ENCODE data around the gene ADAT1.

The ADAT1 gene

GRCh38 chr16:75578212-75578611 lies 44.9 kb downstream of the ADAT1 start:
- TF ChIP-seq CTCF (IDR thresholded peaks at IDR 0.05; ENCODE audit: low read length, missing control alignments): no peak
- H3K4me3 ChIP-seq (replicated peaks; ENCODE audit: low read depth, low read length): no peak overlapping the region
- no peak for DNase-seq (ENCODE audit: low read depth)

DNA sequence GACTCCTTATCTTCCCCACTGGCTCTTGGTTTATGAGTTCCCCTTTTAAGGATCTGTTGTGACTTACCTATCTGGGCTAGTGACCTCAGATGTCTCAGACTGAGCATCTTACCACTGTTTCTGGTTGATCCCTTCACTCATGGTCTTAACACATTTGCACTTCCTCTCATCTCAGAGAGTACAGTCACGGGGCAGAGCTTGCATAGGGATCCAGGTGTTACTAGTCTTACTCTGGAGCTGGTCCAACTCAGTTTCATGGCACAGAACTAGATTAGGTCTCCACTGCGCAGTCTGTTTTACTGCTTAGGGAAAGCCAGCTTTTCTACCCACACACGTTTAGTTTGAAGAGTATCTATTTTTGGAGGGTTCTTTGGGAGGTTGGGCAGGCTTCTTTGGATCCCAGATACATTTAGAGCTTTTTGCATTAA lies 46.7 kb downstream of the ADAT1 start:
- H3K4me3 ChIP-seq (replicated peaks; ENCODE audit: low read depth, low read length): no peak overlapping the region
- DNase-seq (ENCODE audit: low read depth): no peak
- TF ChIP-seq CTCF (IDR thresholded peaks at IDR 0.05; ENCODE audit: low read length, missing control alignments): no peak

DNA sequence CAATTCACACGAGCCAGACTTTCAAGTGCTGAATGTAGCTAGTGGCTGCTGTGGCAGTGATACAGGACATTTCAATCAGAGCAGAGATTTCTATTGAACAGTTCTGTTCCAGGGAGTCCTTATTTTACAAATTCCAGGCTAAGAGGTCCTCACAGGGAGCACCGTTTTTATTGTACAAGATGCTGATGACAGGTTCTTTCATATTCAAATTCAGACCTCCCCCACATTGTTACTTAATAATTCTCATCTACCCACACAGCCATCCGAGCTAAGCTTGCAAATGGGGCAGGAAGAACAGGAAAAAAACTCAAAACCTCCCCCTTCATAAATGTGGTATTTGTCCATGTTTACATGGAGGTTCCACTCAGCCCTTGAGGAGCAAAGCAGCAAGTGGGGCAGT lies 47.1 kb downstream of the ADAT1 start:
- DNase-seq (ENCODE audit: low read depth): no peak
- TF ChIP-seq CTCF (IDR thresholded peaks at IDR 0.05; ENCODE audit: low read length, missing control alignments): no peak
- no peak overlapping the region for H3K4me3 ChIP-seq (replicated peaks; ENCODE audit: low read depth, low read length)

DNA sequence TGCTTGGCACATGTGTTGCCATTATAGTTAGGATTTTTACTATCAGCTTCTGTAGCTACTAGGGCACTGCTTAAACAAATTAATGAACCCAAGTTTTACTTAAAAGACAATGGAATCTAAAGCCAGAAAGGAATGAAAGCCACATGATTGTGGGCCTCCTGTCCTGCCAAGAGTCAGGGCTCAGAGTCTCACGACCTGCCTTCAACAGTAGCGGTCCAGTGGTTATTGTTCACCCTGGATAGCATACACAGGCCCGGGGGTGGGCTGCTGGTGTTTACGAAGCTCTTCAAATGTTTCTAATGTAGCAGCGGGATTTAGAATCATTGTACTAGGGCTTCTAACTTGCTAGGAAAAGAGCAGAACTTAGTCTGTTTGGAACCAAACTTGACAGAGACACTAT lies 49.1 kb downstream of the ADAT1 start:
- no peak overlapping the region for H3K4me3 ChIP-seq (replicated peaks; ENCODE audit: low read depth, low read length)
- TF ChIP-seq CTCF (IDR thresholded peaks at IDR 0.05; ENCODE audit: low read length, missing control alignments): no peak
- DNase-seq (ENCODE audit: low read depth): no peak

DNA sequence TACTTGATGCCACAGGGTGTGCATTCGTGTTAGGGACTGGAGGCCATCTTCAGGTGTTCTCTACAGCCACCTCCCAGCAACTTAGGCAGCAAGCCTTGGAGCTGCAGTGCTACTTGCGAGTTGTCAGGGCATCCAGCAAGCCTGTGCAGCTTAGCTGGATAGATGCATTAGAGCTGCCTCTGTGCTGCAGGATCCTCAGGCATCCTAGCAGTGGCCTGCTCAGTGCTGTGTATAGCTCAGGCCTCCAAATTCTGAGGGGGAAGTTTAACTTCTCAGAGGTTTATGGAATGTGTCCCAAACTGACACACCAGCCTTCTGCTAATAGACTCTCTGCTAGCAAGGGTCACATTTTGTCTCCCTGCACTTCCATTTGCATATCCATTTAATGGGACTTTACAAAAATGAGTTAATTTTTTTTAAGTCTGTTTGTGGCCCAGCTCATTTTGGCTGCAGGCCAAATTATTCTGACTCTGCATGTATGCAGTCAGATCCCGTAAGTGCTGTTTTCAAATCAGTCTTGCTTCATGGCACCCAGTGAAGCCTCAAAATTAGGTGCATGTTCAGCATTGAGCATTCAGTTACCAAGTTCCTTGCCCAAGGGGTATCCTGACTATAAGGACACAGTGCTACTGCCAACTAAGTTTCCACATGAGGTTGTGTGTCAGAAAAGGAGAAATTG lies 50.1 kb downstream of the ADAT1 start:
- H3K4me3 ChIP-seq (replicated peaks; ENCODE audit: low read depth, low read length): no peak overlapping the region
- no peak for TF ChIP-seq CTCF (IDR thresholded peaks at IDR 0.05; ENCODE audit: low read length, missing control alignments)
- no peak for DNase-seq (ENCODE audit: low read depth)

GRCh38 chr16:75570396-75571065 lies 52.5 kb downstream of the ADAT1 start:
- TF ChIP-seq CTCF (IDR thresholded peaks at IDR 0.05; ENCODE audit: low read length, missing control alignments): no peak
- H3K4me3 ChIP-seq (replicated peaks; ENCODE audit: low read depth, low read length): no peak overlapping the region
- DNase-seq (ENCODE audit: low read depth): no peak

- H3K4me3 ChIP-seq (replicated peaks; ENCODE audit: low read depth, low read length): no peak overlapping the region
- no peak for TF ChIP-seq CTCF (IDR thresholded peaks at IDR 0.05; ENCODE audit: low read length, missing control alignments)
Observed at GRCh38 chr16:75567911-75568310, 55.2 kb downstream of the ADAT1 start.

More at GRCh38 chr16:75567911-75568310, 55.2 kb downstream of the ADAT1 start:
- DNase-seq (ENCODE audit: low read depth): no peak

Data from fibroblast of pulmonary artery (primary cell).